Measurements from ENCODE around the gene RAP1GAP.

The RAP1GAP gene

DNA sequence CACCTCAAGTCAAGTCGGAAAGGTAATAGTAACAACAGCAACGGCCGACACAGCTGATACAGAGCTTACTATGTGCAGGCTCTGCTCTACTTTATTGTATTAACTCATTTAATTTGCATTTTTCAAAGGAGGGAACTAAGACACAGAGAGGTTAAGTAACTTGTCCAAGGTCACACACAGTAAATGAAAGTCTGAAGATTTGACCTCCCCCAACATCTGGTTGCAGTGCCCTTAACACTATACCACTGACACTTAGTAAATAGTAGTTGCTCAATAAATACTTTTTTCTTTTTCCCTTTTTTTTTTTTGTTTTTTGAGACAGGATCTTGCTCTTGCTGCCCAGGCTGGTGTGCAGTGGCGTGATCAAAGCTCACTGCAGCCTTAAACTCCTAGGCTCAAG lies 39.2 kb downstream of the RAP1GAP start:
- no peak overlapping the region for H3K4me3 ChIP-seq (ENCODE audit: low read depth, low read length)

DNA sequence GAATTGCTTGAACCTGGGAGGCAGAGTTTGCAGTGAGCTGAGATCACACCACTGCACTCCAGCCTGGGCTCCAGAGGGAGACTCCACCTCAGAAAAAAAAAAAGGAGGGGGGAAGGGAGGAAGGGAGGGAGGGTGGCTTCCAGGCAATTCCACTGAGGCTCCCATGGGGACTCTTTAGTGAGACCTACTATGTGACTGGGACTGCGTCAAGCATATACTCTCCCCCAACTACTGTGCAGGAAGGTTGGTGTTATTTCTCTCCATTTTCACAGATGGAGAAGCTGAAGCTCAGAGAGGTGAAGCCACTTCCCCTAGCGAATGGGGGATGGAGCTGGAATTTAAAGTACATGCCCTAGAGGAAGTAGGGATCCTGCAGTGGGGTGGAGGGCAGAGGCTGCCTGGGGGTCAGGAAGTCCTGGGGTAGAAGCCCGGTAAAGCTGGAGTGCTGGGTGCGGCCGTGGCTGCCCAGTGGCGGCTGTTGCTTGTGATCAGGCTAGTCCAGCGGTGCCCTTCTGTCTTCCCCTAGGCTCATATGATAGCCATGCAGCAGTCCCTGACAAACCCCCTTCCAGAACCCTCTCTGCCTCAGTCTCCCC lies 40.3 kb downstream of the RAP1GAP start:
- no peak overlapping the region for H3K4me3 ChIP-seq (ENCODE audit: low read depth, low read length)
- TF ChIP-seq, protein P1, sequence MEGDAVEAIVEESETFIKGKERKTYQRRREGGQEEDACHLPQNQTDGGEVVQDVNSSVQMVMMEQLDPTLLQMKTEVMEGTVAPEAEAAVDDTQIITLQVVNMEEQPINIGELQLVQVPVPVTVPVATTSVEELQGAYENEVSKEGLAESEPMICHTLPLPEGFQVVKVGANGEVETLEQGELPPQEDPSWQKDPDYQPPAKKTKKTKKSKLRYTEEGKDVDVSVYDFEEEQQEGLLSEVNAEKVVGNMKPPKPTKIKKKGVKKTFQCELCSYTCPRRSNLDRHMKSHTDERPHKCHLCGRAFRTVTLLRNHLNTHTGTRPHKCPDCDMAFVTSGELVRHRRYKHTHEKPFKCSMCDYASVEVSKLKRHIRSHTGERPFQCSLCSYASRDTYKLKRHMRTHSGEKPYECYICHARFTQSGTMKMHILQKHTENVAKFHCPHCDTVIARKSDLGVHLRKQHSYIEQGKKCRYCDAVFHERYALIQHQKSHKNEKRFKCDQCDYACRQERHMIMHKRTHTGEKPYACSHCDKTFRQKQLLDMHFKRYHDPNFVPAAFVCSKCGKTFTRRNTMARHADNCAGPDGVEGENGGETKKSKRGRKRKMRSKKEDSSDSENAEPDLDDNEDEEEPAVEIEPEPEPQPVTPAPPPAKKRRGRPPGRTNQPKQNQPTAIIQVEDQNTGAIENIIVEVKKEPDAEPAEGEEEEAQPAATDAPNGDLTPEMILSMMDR (IDR thresholded peaks at IDR 0.05; ENCODE audit: low read depth, low read length): no peak

More for the DNA sequence above, 39.2 kb downstream of the RAP1GAP start:
- TF ChIP-seq, protein P1 (IDR thresholded peaks at IDR 0.05; ENCODE audit: low read depth, low read length): no peak

DNA sequence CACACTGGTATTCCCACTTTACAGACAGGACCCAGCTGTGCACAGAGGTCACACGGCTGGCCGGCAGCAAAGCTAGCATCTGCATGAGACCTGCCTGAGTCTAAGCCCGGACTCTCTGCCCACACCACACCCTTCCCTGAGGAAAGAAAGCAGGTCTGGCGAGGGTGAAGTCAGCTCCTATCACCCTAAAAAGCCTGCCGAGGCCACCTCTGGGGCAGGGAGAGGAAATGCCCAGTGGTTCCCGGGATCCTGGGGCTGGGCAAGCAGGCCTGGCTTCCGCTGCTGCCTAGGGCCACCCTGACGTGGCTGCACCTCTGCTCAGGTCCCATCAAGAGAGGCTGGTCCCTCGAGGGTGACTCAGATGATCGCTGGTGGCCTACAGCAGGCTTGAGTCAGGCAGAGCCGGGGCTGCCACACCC lies 42.2 kb downstream of the RAP1GAP start:
- TF ChIP-seq, protein P1 (IDR thresholded peaks at IDR 0.05; ENCODE audit: low read depth, low read length): no peak
- no peak overlapping the region for H3K4me3 ChIP-seq (ENCODE audit: low read depth, low read length)

DNA sequence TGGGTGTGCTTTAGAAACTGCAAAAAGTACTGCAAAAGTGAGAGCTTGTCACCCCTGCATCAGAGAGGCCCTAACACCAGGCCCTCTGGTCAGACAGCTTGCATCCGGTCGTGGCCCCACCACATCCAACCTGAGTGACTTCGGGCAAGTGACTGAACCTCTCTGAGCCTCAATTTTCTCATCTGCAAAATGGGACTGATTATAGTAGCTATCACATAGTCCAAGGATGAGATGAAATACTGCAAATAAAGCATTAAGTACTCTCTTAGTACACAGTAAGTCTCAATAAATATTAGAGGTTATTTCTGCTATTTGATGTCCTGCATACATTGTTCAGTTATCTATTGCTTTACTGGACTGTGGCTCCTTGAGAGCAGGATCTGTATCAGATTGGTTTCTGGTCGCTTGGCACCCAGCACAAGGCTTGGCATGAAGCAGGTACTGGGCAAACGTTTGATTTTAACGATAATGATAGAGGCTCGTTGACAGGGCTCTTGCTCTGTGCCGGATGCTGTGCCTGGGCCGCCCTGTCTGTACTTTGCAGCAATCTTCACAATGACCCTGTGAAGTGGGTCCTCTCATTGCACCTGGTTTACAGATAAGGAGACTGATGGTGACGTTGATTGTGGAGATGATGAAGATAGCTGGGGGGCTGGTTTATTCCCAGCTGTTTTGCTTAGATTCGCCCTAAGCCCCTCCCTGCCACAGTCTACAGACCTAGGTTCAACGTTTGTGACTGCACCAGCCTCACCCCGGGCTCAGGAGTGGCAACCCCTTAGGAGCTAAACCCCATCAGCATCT lies 43.6 kb downstream of the RAP1GAP start:
- TF ChIP-seq, protein P1 (IDR thresholded peaks at IDR 0.05; ENCODE audit: low read depth, low read length): no peak
- H3K4me3 ChIP-seq (ENCODE audit: low read depth, low read length): no peak overlapping the region

GRCh38 chr1:21624571-21625389 lies 44.4 kb downstream of the RAP1GAP start:
- TF ChIP-seq, protein P1 (IDR thresholded peaks at IDR 0.05; ENCODE audit: low read depth, low read length): no peak
- H3K4me3 ChIP-seq (ENCODE audit: low read depth, low read length): no peak overlapping the region

DNA sequence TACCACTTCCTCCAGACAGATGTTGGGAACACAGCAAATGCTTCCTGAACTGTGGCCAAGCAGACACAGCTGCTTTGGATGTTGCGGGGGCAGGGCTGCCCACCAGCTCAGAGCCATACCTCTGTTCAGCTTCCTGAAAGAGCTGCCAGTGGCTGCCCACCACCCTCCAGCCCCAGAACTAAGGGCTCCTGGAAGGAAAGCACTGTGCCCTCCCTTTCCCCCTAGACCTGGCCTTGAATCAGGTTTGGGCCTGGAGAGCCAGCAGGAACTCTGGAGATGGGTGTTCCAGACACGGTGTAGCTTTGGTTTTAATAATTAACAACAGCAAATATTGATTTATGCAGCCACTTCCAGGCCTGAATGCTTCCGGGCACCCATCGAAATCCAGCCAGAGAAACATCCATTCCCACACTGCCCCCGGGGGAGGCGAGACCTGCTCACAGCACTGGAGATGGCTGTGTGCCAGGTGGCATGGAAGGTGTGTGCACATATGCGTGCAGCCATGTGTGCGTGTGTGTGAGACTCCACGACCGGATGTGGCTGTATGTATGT lies 45.7 kb downstream of the RAP1GAP start:
- TF ChIP-seq, protein P1 (IDR thresholded peaks at IDR 0.05; ENCODE audit: low read depth, low read length): no peak
- no peak overlapping the region for H3K4me3 ChIP-seq (ENCODE audit: low read depth, low read length)
